Osteoblast (primary cell): ENCODE measurements around the gene CABLES1. TPM values are rescaled to one million over a fixed set of nuclear protein-coding genes. Genes with fewer than 3 reads are reported as not detected.
A peak's percentile ranks its signal among the peaks of the same experiment; 100 is the strongest.
"Not testable (repeated sequence)": the region's sequence is repeated elsewhere in the genome, so short reads cannot be mapped to it uniquely, and the experiment has no call there.

Experiments used
- DNase-seq: peaks from one replicate; pipeline ENCODE4 v3.0.0; 2011; ENCODE audit warnings: low spot score, mixed read lengths; ENCODE audit not compliant: insufficient read length; ENCODE audit errors: missing footprints
- H2AFZ ChIP-seq: 2 replicates; pipeline ENCODE4 v1.6.0; 2011; ENCODE audit warnings: mild to moderate bottlenecking, low read length
- H3K27ac ChIP-seq: 2 replicates; pipeline ENCODE4 v1.5.1; 2011; ENCODE audit warnings: mild to moderate bottlenecking, low read depth, low read length, moderate library complexity
- H3K27me3 ChIP-seq: 2 replicates; pipeline ENCODE4 v1.6.0; 2012; ENCODE audit warnings: mild to moderate bottlenecking, control low read depth, inconsistent platforms, low read length, moderate library complexity; ENCODE audit not compliant: insufficient read depth
- H3K36me3 ChIP-seq: 2 replicates; pipeline ENCODE4 v1.5.1; 2011; ENCODE audit warnings: mild to moderate bottlenecking, low read length, control low read depth, moderate library complexity; ENCODE audit not compliant: insufficient read depth
- H3K4me1 ChIP-seq: 2 replicates; pipeline ENCODE4 v1.5.1; 2011; ENCODE audit warnings: mild to moderate bottlenecking, low read length, control low read depth, moderate library complexity; ENCODE audit not compliant: insufficient read depth
- H3K4me2 ChIP-seq: 2 replicates; pipeline ENCODE4 v1.6.0; 2011; ENCODE audit warnings: mild to moderate bottlenecking, low read length; ENCODE audit not compliant: insufficient read depth
- H3K4me3 ChIP-seq: fragments of 200-600 bp; sonication (generic); 3 replicates; pipeline ENCODE4 v1.5.1; 2012; ENCODE audit warnings: mild to moderate bottlenecking, low read length, inconsistent platforms; ENCODE audit not compliant: insufficient read depth
- H3K79me2 ChIP-seq: 2 replicates; pipeline ENCODE4 v1.6.0; 2012; ENCODE audit warnings: mild to moderate bottlenecking, low read length, control low read depth, inconsistent platforms; ENCODE audit not compliant: insufficient read depth
- H3K9me3 ChIP-seq: 2 replicates; pipeline ENCODE4 v1.5.1; 2011; ENCODE audit warnings: low read depth, low read length, control low read depth
- H4K20me1 ChIP-seq: 2 replicates; pipeline ENCODE4 v1.6.0; 2012; ENCODE audit warnings: mild to moderate bottlenecking, low read length, control low read depth; ENCODE audit not compliant: insufficient read depth
- total RNA-seq: library from RNA; depleted of rRNA; stranded (reverse); fragments of >200 nt; gene quantifications from 2 replicates; pipeline ENCODE4 v1.2.3, GENCODE V29; 2012
- TF ChIP-seq, protein P1 (sequence below): IDR thresholded peaks from 2 replicates; pipeline ENCODE4 v1.5.1; 2011; ENCODE audit warnings: mild to moderate bottlenecking, low read depth, low read length, moderate library complexity; ENCODE audit errors: extremely low read depth

The CABLES1 gene
- total RNA-seq, 1 donor: 13.0 TPM

DNA sequence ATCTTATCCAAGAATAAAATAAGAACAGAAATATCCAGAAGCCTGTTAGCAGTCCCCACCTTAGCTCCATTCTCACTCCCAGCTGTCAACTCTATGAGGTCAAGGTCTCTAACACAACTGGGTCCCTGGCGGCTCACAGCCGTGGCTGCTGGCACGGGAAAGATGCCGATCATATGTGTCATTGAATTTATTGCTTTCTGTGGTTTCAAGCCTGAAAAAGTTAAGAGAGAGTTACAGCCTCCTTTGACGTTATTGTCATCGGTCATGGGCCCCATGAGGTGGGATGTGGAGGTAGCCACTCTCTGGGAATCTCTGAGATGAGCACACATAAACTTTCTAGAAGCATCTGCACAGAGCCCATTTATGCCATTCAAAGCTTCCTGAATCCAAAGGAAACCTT lies 28.7 kb upstream of the CABLES1 start:
- Histone ChIP-seq H2AFZ (no peak overlapping the region), H3K36me3 (no peaks in the 10 kb centered on the region), H3K79me2 (no peaks in the 10 kb centered on the region), H4K20me1 (no peaks in the 10 kb centered on the region), H3K27ac (peak overlapping the region; percentile 98), H3K4me2 (peak overlapping the region; percentile 76), H3K27me3 (no peaks in the 10 kb centered on the region), H3K4me3 (peak overlapping the region; percentile 28), H3K9me3 (no peaks in the 10 kb centered on the region), H3K4me1 (peaks cover 33% of the 10 kb centered on the region)
- TF ChIP-seq, protein P1, sequence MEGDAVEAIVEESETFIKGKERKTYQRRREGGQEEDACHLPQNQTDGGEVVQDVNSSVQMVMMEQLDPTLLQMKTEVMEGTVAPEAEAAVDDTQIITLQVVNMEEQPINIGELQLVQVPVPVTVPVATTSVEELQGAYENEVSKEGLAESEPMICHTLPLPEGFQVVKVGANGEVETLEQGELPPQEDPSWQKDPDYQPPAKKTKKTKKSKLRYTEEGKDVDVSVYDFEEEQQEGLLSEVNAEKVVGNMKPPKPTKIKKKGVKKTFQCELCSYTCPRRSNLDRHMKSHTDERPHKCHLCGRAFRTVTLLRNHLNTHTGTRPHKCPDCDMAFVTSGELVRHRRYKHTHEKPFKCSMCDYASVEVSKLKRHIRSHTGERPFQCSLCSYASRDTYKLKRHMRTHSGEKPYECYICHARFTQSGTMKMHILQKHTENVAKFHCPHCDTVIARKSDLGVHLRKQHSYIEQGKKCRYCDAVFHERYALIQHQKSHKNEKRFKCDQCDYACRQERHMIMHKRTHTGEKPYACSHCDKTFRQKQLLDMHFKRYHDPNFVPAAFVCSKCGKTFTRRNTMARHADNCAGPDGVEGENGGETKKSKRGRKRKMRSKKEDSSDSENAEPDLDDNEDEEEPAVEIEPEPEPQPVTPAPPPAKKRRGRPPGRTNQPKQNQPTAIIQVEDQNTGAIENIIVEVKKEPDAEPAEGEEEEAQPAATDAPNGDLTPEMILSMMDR: no peak
- peak; percentile 82 for DNase-seq

DNA sequence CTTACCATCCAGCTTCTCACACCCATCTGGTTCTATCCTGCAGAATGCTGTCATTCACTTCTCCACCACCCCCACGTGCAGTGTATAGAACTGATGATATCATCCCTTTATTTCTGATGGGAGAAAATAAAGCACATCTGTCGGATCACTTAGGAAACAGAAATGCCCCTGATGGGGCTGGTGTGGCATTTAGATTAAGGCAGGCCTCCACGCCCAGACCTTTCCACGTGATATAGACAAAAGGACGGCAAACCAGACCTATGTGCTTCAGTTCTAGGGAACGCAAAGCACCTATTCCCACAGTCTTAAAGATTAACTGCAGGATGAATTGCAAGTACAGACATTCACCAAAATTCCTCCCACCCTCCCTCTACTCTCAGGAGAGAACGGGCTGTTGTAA lies 27.6 kb upstream of the CABLES1 start:
- Histone ChIP-seq H3K79me2 (no peaks in the 10 kb centered on the region), H3K36me3 (no peaks in the 10 kb centered on the region), H3K27me3 (no peaks in the 10 kb centered on the region), H2AFZ (peak overlapping the region; percentile 32), H3K4me1 (peaks cover 33% of the 10 kb centered on the region), H3K4me2 (peak overlapping the region; percentile 76), H3K9me3 (no peaks in the 10 kb centered on the region), H4K20me1 (no peaks in the 10 kb centered on the region), H3K4me3 (peak overlapping the region; percentile 27), H3K27ac (peak overlapping the region; percentile 98)
- TF ChIP-seq, protein P1: no peak
- no peak for DNase-seq

DNA sequence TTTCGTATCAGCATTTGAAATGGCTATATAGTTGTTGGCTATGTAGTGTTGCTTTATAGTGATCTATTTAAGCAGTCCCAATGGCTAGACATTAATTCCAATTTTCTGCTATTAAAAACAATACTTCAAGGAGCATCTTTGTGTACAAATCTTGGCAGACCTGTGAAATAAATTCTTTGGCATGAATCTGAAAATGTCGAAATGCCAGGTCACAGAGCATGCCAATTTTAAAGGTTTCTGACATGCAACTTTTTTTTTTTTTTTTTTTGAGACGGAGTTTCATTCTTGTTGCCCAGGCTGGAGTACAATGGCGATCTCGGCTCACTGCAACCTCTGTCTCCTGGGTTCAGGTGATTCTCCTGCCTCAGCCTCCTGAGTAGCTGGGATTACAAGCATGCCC lies 26.8 kb upstream of the CABLES1 start:
- TF ChIP-seq, protein P1: no peak
- DNase-seq: no peak
- Histone ChIP-seq H3K4me1 (peaks cover 33% of the 10 kb centered on the region), H3K4me2 (peak overlapping the region; percentile 76), H3K9me3 (no peaks in the 10 kb centered on the region), H2AFZ (no peak overlapping the region), H3K27me3 (no peaks in the 10 kb centered on the region), H3K36me3 (no peaks in the 10 kb centered on the region), H4K20me1 (no peaks in the 10 kb centered on the region), H3K4me3 (no peak overlapping the region), H3K27ac (peak overlapping the region; percentile 98), H3K79me2 (no peaks in the 10 kb centered on the region)

GRCh38 chr18:23109163-23109562 lies 26.1 kb upstream of the CABLES1 start:
- H3K4me2 ChIP-seq, H4K20me1 ChIP-seq, H3K79me2 ChIP-seq, H3K4me3 ChIP-seq, H3K36me3 ChIP-seq, H3K9me3 ChIP-seq, H3K27me3 ChIP-seq, H2AFZ ChIP-seq, DNase-seq: not testable (repeated sequence)
- peaks cover 37% of the 10 kb centered on the region for H3K4me1 ChIP-seq
- peak overlapping the region; percentile 98 for H3K27ac ChIP-seq
